H1 (cell line): ENCODE results near the gene MCM3.

ENCODE experiments used
- CTCF ChIP-seq, 3 experiments: IDR thresholded peaks; 1 replicate in 2 of 3; 2 replicates in 1 of 3; pipeline versions ENCODE4 v1.5.1 to v1.6.1; 2011; ENCODE audit warnings: low read length in 3 of 3, mild to moderate bottlenecking in 3 of 3, inconsistent platforms in 2 of 3, low read depth in 1 of 3, moderate library complexity in 1 of 3; ENCODE audit not compliant: insufficient read depth in 1 of 3; ENCODE audit errors: control extremely low read depth in 1 of 3
- NANOG ChIP-seq: IDR thresholded peaks from 2 replicates; pipeline ENCODE4 v1.6.1; 2011; ENCODE audit warnings: low read length, low read depth, mild to moderate bottlenecking, inconsistent platforms; ENCODE audit not compliant: insufficient read depth, poor library complexity, severe bottlenecking
- POLR2A ChIP-seq, 2 experiments: IDR thresholded peaks; 1 replicate in 1 of 2; 2 replicates in 1 of 2; pipeline ENCODE4 v1.6.1; 2011; ENCODE audit warnings: low read depth in 2 of 2, low read length in 2 of 2, mild to moderate bottlenecking in 2 of 2; ENCODE audit errors: control extremely low read depth in 1 of 2
- POLR2AphosphoS5 ChIP-seq: IDR thresholded peaks from 2 replicates; pipeline ENCODE4 v1.6.1; 2011; ENCODE audit warnings: low read depth, low read length
- SRF ChIP-seq: IDR thresholded peaks from 2 replicates; pipeline ENCODE4 v1.6.1; 2011; ENCODE audit warnings: mild to moderate bottlenecking, low read depth, low read length, moderate library complexity
- TBP ChIP-seq: IDR thresholded peaks from 2 replicates; pipeline ENCODE4 v1.6.1; 2011; ENCODE audit warnings: low read depth, low read length, improper control_type of control experiment
- TF ChIP-seq, protein P1 (sequence below): IDR thresholded peaks from 2 replicates; pipeline ENCODE4 v1.6.1; 2012; ENCODE audit warnings: inconsistent platforms

- TF ChIP-seq SRF = no peak
- TF ChIP-seq, protein P1, sequence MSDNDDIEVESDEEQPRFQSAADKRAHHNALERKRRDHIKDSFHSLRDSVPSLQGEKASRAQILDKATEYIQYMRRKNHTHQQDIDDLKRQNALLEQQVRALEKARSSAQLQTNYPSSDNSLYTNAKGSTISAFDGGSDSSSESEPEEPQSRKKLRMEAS = no peak
- no peak for TF ChIP-seq POLR2AphosphoS5
- no peak for TF ChIP-seq CTCF (IDR thresholded peaks at IDR 0.05; ENCODE audit: control extremely low read depth in 1 of 3, insufficient read depth in 1 of 3, low read depth in 1 of 3, low read length in 3 of 3)
- TF ChIP-seq POLR2A (IDR thresholded peaks at IDR 0.05; ENCODE audit: control extremely low read depth in 1 of 2, low read depth in 2 of 2, low read length in 2 of 2) = no peak
- no peak for TF ChIP-seq TBP
- no peak for TF ChIP-seq NANOG
These were observed 47.4 kb upstream of the MCM3 start for GRCh38 chr6:52331793-52332457.
